Small intestine (tissue), 7 donors: ENCODE data around the gene NF2. TPM values are rescaled to one million over a fixed set of nuclear protein-coding genes. Genes with fewer than 3 reads are reported as not detected.

Experiments used
- DNase-seq, 2 donors: peaks; one replicate each; pipeline versions ENCODE4 v3.0.0 to v3.0.0-alpha.2; 2013
- FAIRE-seq: peaks from 2 replicates; lab custom pipeline; 2012; peaks lifted over from hg19 to GRCh38; lab: Jason Lieb, UNC
- H3K27ac ChIP-seq, 3 donors: one replicate each; pipeline ENCODE4 v1.5.1; 2013; ENCODE audit warnings: low read length in 2 of 3, mild to moderate bottlenecking in 2 of 3, control low read depth in 1 of 3, inconsistent platforms in 1 of 3, low read depth in 1 of 3, moderate library complexity in 1 of 3
- H3K27me3 ChIP-seq, 3 donors: one replicate each; pipeline ENCODE4 v1.6.1; 2013; ENCODE audit warnings: low read length in 3 of 3, inconsistent platforms in 1 of 3; ENCODE audit not compliant: control insufficient read depth in 3 of 3, insufficient read depth in 3 of 3
- H3K36me3 ChIP-seq, 3 donors: one replicate each; pipeline ENCODE4 v1.6.1; 2013; ENCODE audit warnings: low read length in 3 of 3, inconsistent platforms in 1 of 3, low read depth in 1 of 3, mild to moderate bottlenecking in 1 of 3, moderate library complexity in 1 of 3; ENCODE audit not compliant: control insufficient read depth in 3 of 3, insufficient read depth in 2 of 3
- H3K4me1 ChIP-seq, 3 donors: one replicate each; pipeline ENCODE4 v1.6.1; 2013; ENCODE audit warnings: low read length in 2 of 3, inconsistent platforms in 1 of 3, low read depth in 1 of 3, mild to moderate bottlenecking in 1 of 3, moderate library complexity in 1 of 3; ENCODE audit not compliant: control insufficient read depth in 3 of 3, insufficient read depth in 2 of 3
- H3K4me3 ChIP-seq, 3 donors: one replicate each; pipeline ENCODE4 v1.5.1; 2013; ENCODE audit warnings: low read length in 3 of 3, control low read depth in 1 of 3, inconsistent platforms in 1 of 3, low read depth in 1 of 3, mild to moderate bottlenecking in 1 of 3, moderate library complexity in 1 of 3
- H3K9me3 ChIP-seq, 2 donors: one replicate each; pipeline ENCODE4 v1.6.1; 2013; ENCODE audit warnings: low read depth in 1 of 2, low read length in 1 of 2; ENCODE audit not compliant: control insufficient read depth in 2 of 2, insufficient read depth in 1 of 2
- WGBS, 3 donors: extraction: QIAGEN DNeasy Blood & Tissue Kit; methylation state at CpG; one replicate each; pipeline ENCODE4 v1.1.7; 2013; 5-methylcytosine and 5-hydroxymethylcytosine counted together
- polyA plus RNA-seq, 4 donors: library from polyadenylated mRNA; stranded (reverse) in 3 of 4; unstranded in 1 of 4; fragments of 200-250 nt in 3 of 4; fragments of 120-200 nt in 1 of 4; gene quantifications; one replicate each; pipeline versions ENCODE4 v1.2.1 to v1.2.3, GENCODE V29; 2013
- donor health status: healthy with polysubstance abuse.
- donor health status: control.
- donor health status: control.
- donor health status: Bipolar disorder and iron deficiency.
- donor health status: healthy.

NF2 gene
- polyA plus RNA-seq, 4 donors: 6.5 to 14.7 (median 9.8) TPM

DNA sequence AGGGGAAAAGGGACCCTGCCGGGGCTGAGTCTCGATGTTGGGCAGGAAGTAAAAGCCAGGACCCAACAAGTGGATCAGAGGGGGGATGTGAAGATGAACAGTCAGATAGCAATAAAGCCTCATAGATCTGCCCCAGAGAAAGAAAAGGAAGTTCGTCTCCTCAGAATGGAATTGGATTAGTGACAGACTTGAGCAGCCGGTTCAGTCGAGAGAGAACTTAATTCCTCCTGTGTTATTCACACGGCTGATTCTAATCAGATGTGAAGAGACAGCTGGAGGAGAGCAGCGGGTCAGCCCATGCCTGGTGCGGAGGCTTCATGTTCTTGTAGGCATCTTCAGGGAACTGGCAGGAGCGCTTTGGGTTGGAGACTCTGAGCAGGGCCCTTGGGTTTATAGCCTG is 87.0 kb downstream of the NF2 start:
- 78 to 84% (median 79%) methylated on average over 9 of the region's 9 CpGs for WGBS, 3 donors
- Histone ChIP-seq H3K27me3 (no peaks in the 10 kb centered on the region), H3K27ac (no peak overlapping the region), H3K36me3 (peaks cover 2 to 75% (median 2%) of the 10 kb centered on the region in 3 donors), H3K4me3 (no peak overlapping the region), H3K4me1 (no peaks in the 10 kb centered on the region), H3K9me3 (no peaks in the 10 kb centered on the region)
- DNase-seq (no peak), FAIRE-seq (no peak)

DNA sequence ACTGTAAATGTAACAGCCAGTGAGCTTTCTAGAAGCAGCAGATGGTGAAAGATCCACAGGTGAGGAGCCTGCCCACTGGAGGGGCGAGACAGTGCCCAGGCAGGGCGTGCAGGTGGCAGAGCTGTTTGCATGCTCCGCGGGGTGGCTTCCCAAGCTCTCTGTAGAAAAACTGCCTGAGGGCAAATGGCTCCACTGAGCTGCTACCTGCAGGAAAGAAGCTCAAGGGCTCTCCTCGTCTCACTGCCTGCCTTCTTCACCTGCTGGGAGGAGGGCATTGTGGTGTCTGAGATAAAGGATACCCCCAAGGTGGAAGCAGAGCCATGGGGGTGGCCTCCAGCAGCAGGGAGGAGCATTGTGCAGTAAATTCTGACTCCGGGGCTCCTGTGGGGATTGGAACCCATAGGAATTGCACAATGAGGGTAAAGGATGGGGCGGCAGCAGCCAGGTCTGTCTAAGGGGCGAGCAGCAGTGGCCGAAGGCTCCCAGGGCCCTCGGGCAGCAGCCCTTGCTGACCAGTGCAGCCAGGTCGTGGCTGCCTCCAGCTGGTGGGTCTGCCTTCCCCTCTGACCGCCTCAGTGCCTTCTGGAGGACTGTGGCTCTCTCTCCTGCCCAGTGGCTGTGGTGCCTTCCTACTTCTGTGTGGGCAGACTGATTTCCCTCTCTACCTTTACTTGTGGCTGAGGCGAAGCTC is 88.3 kb downstream of the NF2 start:
- Histone ChIP-seq H3K4me1 (no peaks in the 10 kb centered on the region), H3K9me3 (no peaks in the 10 kb centered on the region), H3K27ac (no peak overlapping the region), H3K27me3 (no peaks in the 10 kb centered on the region), H3K36me3 (peaks cover 0 to 82% (median 2%) of the 10 kb centered on the region in 3 donors), H3K4me3 (no peak overlapping the region)
- no peak for DNase-seq
- no peak for FAIRE-seq
- 90 to 93% (median 91%) methylated on average over 12 to 13 of the region's 13 CpGs for WGBS, 3 donors

DNA sequence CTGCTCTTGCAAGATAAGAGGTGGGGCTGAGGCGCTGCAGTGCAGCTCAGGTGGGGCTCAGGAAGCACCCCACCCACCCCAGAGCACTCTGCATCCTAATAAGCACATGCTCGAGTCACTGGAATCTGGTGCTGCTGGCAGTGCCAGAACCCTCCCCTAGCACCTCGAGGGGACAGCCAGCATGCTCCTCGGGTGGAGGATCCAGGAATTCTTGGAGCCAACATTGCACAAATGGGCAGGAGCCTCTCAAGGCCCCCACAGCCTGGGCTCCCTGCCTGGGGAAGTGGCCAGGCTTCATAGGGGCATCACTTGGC is 88.9 kb downstream of the NF2 start:
- WGBS, 3 donors: 63 to 92% (median 69%) methylated on average over 4 of the region's 4 CpGs
- H3K4me1 ChIP-seq: no peaks in the 10 kb centered on the region
- H3K9me3 ChIP-seq: no peaks in the 10 kb centered on the region
- H3K27me3 ChIP-seq: no peaks in the 10 kb centered on the region
- peaks cover 2 to 82% (median 4%) of the 10 kb centered on the region in 3 donors for H3K36me3 ChIP-seq
- H3K27ac ChIP-seq: no peak overlapping the region
- FAIRE-seq (no peak), DNase-seq (no peak)
- no peak overlapping the region for H3K4me3 ChIP-seq

DNA sequence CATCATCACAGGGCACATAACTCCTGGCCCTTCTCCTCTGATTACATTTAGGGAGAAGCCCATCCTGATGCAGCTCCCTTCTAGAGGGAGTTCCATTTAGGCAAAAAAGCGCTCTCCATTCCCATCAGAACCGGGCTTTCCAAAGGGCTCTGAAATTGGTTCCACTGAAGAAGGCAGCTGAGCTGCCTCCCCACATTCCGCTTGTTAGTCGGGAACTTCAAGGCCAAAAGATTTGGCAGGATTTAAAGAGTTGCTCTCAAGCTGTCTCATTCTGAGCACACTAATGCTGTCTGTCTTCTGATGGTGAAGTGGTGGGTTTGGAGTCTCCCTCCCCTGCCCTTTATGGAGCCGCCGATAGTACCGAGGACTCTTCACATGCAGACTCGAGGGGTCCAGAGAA is 89.7 kb downstream of the NF2 start:
- Histone ChIP-seq H3K4me1 (no peaks in the 10 kb centered on the region), H3K9me3 (no peaks in the 10 kb centered on the region), H3K36me3 (peaks cover 0 to 81% (median 5%) of the 10 kb centered on the region in 3 donors), H3K27ac (no peak overlapping the region), H3K4me3 (no peak overlapping the region), H3K27me3 (no peaks in the 10 kb centered on the region)
- FAIRE-seq (no peak), DNase-seq (no peak)
- WGBS, 3 donors: 84 to 88% (median 87%) methylated on average over 8 of the region's 8 CpGs

DNA sequence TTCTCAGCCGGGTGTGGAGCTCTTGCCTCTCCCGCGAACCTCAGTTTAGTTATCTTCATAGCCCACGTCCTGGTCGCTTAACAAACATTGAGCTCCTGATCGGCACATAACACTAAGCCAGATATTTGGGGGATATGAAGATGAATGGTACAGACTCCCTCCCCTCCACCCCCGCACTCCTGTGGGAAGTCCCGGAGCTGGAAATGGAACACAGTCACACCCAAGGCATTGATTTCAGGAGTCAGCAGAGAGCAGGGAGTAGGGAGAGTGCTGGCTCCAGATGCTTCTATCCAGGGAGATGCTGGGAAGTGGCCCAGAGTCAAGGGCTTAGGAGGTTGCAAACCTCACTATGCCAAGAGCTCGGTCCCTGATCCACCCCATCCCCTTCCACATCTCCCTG is 90.2 kb downstream of the NF2 start:
- H3K36me3 ChIP-seq: peaks cover 0 to 79% (median 5%) of the 10 kb centered on the region in 3 donors

DNA sequence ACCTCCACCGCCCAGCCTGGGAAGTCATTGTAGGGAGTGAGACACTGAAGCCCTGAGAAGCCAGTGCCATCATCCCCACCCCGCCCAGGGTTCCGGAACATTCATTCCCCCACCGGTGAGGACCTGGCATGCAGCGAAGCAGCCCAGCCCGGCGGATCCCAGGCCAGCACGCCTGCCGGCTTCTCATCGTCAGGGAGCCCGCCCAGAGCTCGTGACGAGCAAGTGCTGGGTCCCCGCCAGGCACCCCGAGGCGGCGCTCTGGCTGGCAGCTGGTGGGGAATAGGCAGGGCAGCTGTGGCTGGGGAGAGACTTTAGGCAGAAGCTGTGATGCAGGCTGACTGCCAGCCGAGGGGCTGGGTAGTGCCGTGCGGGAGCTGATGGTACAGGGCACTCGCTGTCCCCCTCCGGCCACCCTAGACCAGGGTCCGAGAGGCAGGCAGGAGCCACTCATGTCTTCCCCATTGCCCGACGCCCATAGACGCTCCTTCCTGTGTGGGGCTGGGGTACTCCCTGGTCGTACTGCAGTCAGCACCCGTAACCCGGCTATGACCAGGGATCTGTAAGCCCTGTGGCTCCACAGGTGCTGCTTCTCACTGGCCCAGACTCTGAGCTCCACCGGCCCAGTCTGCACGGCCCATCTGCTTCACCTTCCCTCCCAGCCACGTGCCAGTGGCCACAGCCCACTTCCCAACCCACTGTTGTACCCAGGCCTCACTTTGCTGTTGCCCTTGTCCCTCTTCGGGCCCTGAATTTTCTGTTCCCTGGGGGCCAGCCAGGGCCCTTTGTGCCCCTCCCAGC is 91.9 kb downstream of the NF2 start:
- WGBS, 3 donors: 93 to 94% (median 94%) methylated on average over 30 to 33 of the region's 33 CpGs
- Histone ChIP-seq H3K27me3 (peaks cover 0 to 2% (median 0%) of the 10 kb centered on the region in 3 donors), H3K27ac (no peak overlapping the region), H3K4me3 (no peak overlapping the region), H3K9me3 (no peaks in the 10 kb centered on the region), H3K4me1 (no peaks in the 10 kb centered on the region), H3K36me3 (peaks cover 0 to 76% (median 5%) of the 10 kb centered on the region in 3 donors)
- no peak for FAIRE-seq
- DNase-seq: no peak

More for the DNA sequence above, 90.2 kb downstream of the NF2 start:
- no peak overlapping the region for H3K27ac ChIP-seq
- 80 to 92% (median 81%) methylated on average over 9 of the region's 9 CpGs for WGBS, 3 donors
- H3K27me3 ChIP-seq: no peaks in the 10 kb centered on the region
- no peaks in the 10 kb centered on the region for H3K4me1 ChIP-seq
- FAIRE-seq (no peak), DNase-seq (no peak)
- H3K4me3 ChIP-seq: no peak overlapping the region
- H3K9me3 ChIP-seq: no peaks in the 10 kb centered on the region

DNA sequence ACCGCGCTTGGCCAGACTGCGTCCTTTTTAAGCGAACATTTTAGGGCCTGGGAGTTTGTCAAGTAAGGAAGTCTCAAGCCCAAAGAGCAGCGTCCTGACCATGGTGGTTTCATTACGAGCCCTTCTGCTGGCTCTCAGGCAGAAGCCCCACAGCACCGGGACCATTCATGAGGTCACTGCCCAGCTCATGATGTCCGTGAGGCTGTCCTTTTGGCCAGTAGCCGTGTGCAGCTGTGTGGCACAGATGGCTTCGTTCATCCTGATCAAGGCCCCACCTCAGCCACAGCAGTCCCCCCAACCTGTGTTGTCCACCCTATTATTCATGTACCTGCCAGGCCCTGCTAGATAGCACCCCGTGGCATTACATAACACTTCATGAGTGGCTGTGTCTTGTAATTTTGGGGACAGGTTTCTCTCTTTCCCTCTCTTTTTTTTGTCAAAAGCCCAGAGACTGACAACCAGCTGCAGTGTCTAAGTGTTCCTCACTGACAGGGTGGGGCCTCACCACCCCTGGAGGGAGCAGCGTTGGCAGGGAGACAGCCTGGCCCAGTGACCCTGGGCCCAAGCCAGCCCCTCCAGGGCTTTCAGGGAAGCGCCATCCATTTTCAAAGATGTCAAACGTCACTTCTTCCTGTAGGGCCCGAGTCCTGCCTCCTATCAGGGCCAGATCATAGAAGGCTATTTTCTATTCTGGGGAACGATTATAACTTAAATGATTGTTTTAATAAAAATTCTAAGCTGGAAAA is 94.6 kb downstream of the NF2 start:
- Histone ChIP-seq H3K4me3 (no peak overlapping the region), H3K36me3 (peaks cover 0 to 51% (median 5%) of the 10 kb centered on the region in 3 donors), H3K27ac (no peak overlapping the region), H3K9me3 (no peaks in the 10 kb centered on the region), H3K27me3 (peaks cover 0 to 27% (median 0%) of the 10 kb centered on the region in 3 donors), H3K4me1 (peaks cover 0 to 24% (median 0%) of the 10 kb centered on the region in 3 donors)
- 85 to 88% (median 87%) methylated on average over 16 of the region's 16 CpGs for WGBS, 3 donors
- no peak for FAIRE-seq
- no peak for DNase-seq

DNA sequence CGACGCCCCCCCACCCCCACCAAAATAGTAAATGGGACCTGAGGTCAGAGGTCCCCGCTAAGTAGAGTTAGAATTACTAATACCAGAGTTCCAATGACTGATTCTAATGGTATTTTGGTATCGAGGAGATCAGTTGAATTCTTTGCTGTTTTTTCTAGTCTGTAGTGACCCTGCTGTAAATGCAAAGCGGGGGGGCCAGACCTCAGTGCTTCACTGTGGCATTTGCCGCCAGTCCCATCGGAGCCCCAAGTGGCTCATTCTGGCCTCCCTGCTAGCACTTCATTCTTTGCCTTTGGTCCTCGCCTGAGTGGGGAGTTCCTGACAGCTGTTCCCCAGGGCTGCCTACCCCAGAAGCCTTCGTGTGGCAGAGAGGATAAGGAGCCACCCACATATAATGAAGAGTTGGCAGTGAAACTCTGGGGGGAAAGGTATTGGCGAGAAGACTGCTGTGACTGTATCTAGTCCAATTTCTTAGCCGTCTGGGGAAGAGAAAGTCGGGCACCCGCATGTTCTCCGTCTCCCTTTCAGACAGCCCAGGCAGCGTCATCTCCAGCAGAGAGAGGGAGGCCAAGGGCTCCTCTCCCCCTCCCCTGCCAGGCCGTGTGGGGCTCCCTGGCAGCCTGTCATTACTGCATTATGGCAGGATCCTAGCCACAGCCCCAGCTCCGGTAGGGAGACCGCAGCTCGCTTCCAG is 96.9 kb downstream of the NF2 start:
- H3K9me3 ChIP-seq: no peaks in the 10 kb centered on the region
- peaks cover 0 to 45% (median 0%) of the 10 kb centered on the region in 3 donors for H3K27me3 ChIP-seq
- H3K27ac ChIP-seq: peak overlapping the region in 1 of 3 donors; percentile 53
- DNase-seq: no peak
- FAIRE-seq: no peak
- no peak overlapping the region for H3K4me3 ChIP-seq
- H3K36me3 ChIP-seq: peaks cover 0 to 28% (median 5%) of the 10 kb centered on the region in 3 donors
- 57 to 63% (median 62%) methylated on average over 19 of the region's 19 CpGs for WGBS, 3 donors
- peaks cover 0 to 37% (median 0%) of the 10 kb centered on the region in 3 donors for H3K4me1 ChIP-seq
